SK-N-SH (cell line): Measurements from ENCODE around the gene FAM117B. TPM values are rescaled to one million over a fixed set of nuclear protein-coding genes. Genes with fewer than 3 reads are reported as not detected.
A peak's percentile ranks its signal among the peaks of the same experiment; 100 is the strongest.
"Not testable (repeated sequence)": the region's sequence is repeated elsewhere in the genome, so short reads cannot be mapped to it uniquely, and the experiment has no call there.

ENCODE experiments used
- CTCF ChIA-PET: fragments of 300-600, 350-600 bp; formaldehyde crosslinking; extraction: SDS; loops from one replicate; lab custom pipeline; 2021; lab: Yijun Ruan, JAX
- POLR2A ChIA-PET: fragments of 350-600 bp; sonication (Branson Sonifier 250); formaldehyde crosslinking; extraction: SDS; loops from one replicate; lab custom pipeline; 2020; ENCODE audit warnings: antibody characterized with exemption, inconsistent platforms; lab: Yijun Ruan, JAX
- DNase-seq: peaks from one replicate; pipeline ENCODE4 v3.0.0; 2012
- H2AFZ ChIP-seq: fragments of 200-600 bp; sonication (generic); 2 replicates; pipeline ENCODE4 v1.8.1; 2016; ENCODE audit warnings: antibody characterized with exemption, mild to moderate bottlenecking, low read depth
- H3F3A ChIP-seq: fragments of 200-600 bp; sonication (generic); replicated peaks from 2 replicates; pipeline ENCODE3; 2016; ENCODE audit warnings: antibody characterized with exemption, mild to moderate bottlenecking; ENCODE audit not compliant: insufficient read depth
- H3K27ac ChIP-seq, 2 experiments: fragments of 200-500 bp in 1 of 2; fragments of 200-600 bp in 1 of 2; sonication (Bioruptor generic) in 1 of 2; sonication (generic), shearing (Covaris generic) in 1 of 2; 2 replicates each; pipeline versions ENCODE4 v1.5.1 to v1.6.1; 2014 to 2016; ENCODE audit warnings: low read depth in 2 of 2, inconsistent platforms in 1 of 2, low read length in 1 of 2, mild to moderate bottlenecking in 1 of 2, mixed read lengths in 1 of 2
- H3K27me3 ChIP-seq: fragments of 200-600 bp; sonication (generic), shearing (Covaris generic); 2 replicates; pipeline ENCODE4 v1.6.1; 2016; ENCODE audit warnings: mixed run types; ENCODE audit not compliant: insufficient read depth
- H3K36me3 ChIP-seq, 2 experiments: fragments of 200-500 bp in 1 of 2; fragments of 200-600 bp in 1 of 2; sonication (Bioruptor generic) in 1 of 2; sonication (generic) in 1 of 2; replicated peaks in 1 of 2; 2 replicates each; pipeline versions ENCODE3 to v1.5.1; 2014 to 2016; ENCODE audit warnings: low read length in 1 of 2, mild to moderate bottlenecking in 1 of 2; ENCODE audit not compliant: insufficient read depth in 2 of 2, control insufficient read depth in 1 of 2
- H3K4me1 ChIP-seq, 2 experiments: fragments of 200-500 bp in 1 of 2; fragments of 200-600 bp in 1 of 2; sonication (Bioruptor generic) in 1 of 2; sonication (generic), shearing (Covaris generic) in 1 of 2; 2 replicates each; pipeline versions ENCODE4 v1.5.1 to v1.6.1; 2014 to 2016; ENCODE audit warnings: low read depth in 1 of 2, low read length in 1 of 2, mixed run types in 1 of 2; ENCODE audit not compliant: insufficient read depth in 2 of 2, control insufficient read depth in 1 of 2
- H3K4me2 ChIP-seq: fragments of 200-600 bp; sonication (generic), shearing (Covaris generic); 2 replicates; pipeline ENCODE4 v1.6.1; 2017; ENCODE audit warnings: mixed run types
- H3K4me3 ChIP-seq, 2 experiments: fragments of 200-500 bp in 1 of 2; fragments of 200-600 bp in 1 of 2; sonication (Bioruptor generic) in 1 of 2; sonication (generic), shearing (Covaris generic) in 1 of 2; 2 replicates each; pipeline versions ENCODE4 v1.5.1 to v1.8.1; 2014 to 2016; ENCODE audit warnings: low read depth in 2 of 2, inconsistent platforms in 1 of 2, low read length in 1 of 2, mild to moderate bottlenecking in 1 of 2, mixed read lengths in 1 of 2, moderate library complexity in 1 of 2
- H3K79me2 ChIP-seq: fragments of 200-600 bp; sonication (generic); 2 replicates; pipeline ENCODE4 v1.8.1; 2017; ENCODE audit warnings: mild to moderate bottlenecking; ENCODE audit not compliant: insufficient read depth
- H3K9ac ChIP-seq: fragments of 200-600 bp; sonication (generic); 2 replicates; pipeline ENCODE4 v1.6.1; 2017; ENCODE audit warnings: mixed run types
- H3K9me2 ChIP-seq: fragments of 200-600 bp; sonication (generic); 2 replicates; pipeline ENCODE4 v1.6.1; 2017; ENCODE audit warnings: mixed run types
- H3K9me3 ChIP-seq: fragments of 200-600 bp; sonication (generic); 2 replicates; pipeline ENCODE4 v1.6.1; 2017; ENCODE audit warnings: mixed run types, mild to moderate bottlenecking, moderate library complexity
- H4K20me1 ChIP-seq: fragments of 200-600 bp; sonication (generic); 2 replicates; pipeline ENCODE4 v1.6.1; 2017; ENCODE audit warnings: mild to moderate bottlenecking, mixed run types; ENCODE audit not compliant: insufficient read depth
- CHD2 ChIP-seq: fragments of 150-350 bp; IDR thresholded peaks from 2 replicates; pipeline ENCODE4 v1.6.1; 2018; ENCODE audit warnings: low read length; ENCODE audit not compliant: partially characterized antibody
- ELF1 ChIP-seq: IDR thresholded peaks from 2 replicates; pipeline ENCODE4 v1.4.0; 2012
- EP300 ChIP-seq, 2 experiments: IDR thresholded peaks; 2 replicates each; pipeline versions ENCODE4 v1.4.0 to v1.6.1; 2012; ENCODE audit warnings: borderline replicate concordance in 1 of 2, low read depth in 1 of 2, low read length in 1 of 2
- EZH2phosphoT487 ChIP-seq: fragments of 200-600 bp; sonication (generic); IDR thresholded peaks from 2 replicates; pipeline ENCODE4 v1.6.1; 2017; ENCODE audit warnings: low read depth, mixed run types, mild to moderate bottlenecking, antibody characterized with exemption, moderate library complexity, borderline replicate concordance
- FOSL2 ChIP-seq: IDR thresholded peaks from 2 replicates; pipeline ENCODE4 v1.4.0; 2012; ENCODE audit warnings: low read depth, mild to moderate bottlenecking, moderate library complexity, borderline replicate concordance
- JUND ChIP-seq: IDR thresholded peaks from 2 replicates; pipeline ENCODE4 v1.4.0; 2012
- MEF2A ChIP-seq: IDR thresholded peaks from 2 replicates; pipeline ENCODE4 v1.4.0; 2012; ENCODE audit warnings: low read depth, borderline replicate concordance
- NFIC ChIP-seq: IDR thresholded peaks from 2 replicates; pipeline ENCODE4 v1.4.0; 2012; ENCODE audit warnings: borderline replicate concordance
- NRF1 ChIP-seq: IDR thresholded peaks from 2 replicates; pipeline ENCODE4 v1.6.1; 2012; ENCODE audit warnings: low read depth, mild to moderate bottlenecking, low read length
- POLR2AphosphoS5 ChIP-seq: IDR thresholded peaks from 2 replicates; pipeline ENCODE4 v1.6.1; 2012; ENCODE audit warnings: low read depth, low read length
- RAD21 ChIP-seq: IDR thresholded peaks from 2 replicates; pipeline ENCODE4 v1.6.1; 2012; ENCODE audit warnings: mild to moderate bottlenecking, low read length
- RCOR1 ChIP-seq: fragments of 150-350 bp; IDR thresholded peaks from 2 replicates; pipeline ENCODE4 v1.6.1; 2017; ENCODE audit warnings: antibody characterized with exemption, low read length
- RFX5 ChIP-seq: IDR thresholded peaks from 2 replicates; pipeline ENCODE4 v1.6.1; 2012; ENCODE audit warnings: mild to moderate bottlenecking, improper control_type of control experiment, low read length
- RXRA ChIP-seq: IDR thresholded peaks from 2 replicates; pipeline ENCODE4 v1.4.0; 2012; ENCODE audit warnings: low read depth, mild to moderate bottlenecking, borderline replicate concordance
- SMC3 ChIP-seq: IDR thresholded peaks from 2 replicates; pipeline ENCODE4 v1.6.1; 2012; ENCODE audit warnings: low read depth, low read length, improper control_type of control experiment
- TEAD4 ChIP-seq: IDR thresholded peaks from 2 replicates; pipeline ENCODE4 v1.4.0; 2012; ENCODE audit warnings: mild to moderate bottlenecking, borderline replicate concordance; ENCODE audit not compliant: insufficient read depth
- WGBS: methylation state at CpG from one replicate; pipeline ENCODE4 v1.1.6; 2017; ENCODE audit warnings: low lambda C conversion rate; 5-methylcytosine and 5-hydroxymethylcytosine counted together
- polyA plus RNA-seq, 3 experiments: library from polyadenylated mRNA; depleted of rRNA; stranded (reverse); fragments of >200 nt; gene quantifications; 2 replicates each; pipeline ENCODE4 v1.2.3, GENCODE V29; 2012
- TF ChIP-seq, protein P1 (sequence below): IDR thresholded peaks from 2 replicates; pipeline ENCODE4 v1.4.0; 2012; ENCODE audit warnings: low read depth, borderline replicate concordance
- TF ChIP-seq, protein P2 (sequence below): fragments of 200-600 bp; sonication (generic); IDR thresholded peaks from 2 replicates; pipeline ENCODE4 v1.6.1; 2017; ENCODE audit warnings: antibody characterized with exemption, mild to moderate bottlenecking, moderate library complexity

The FAM117B gene
- polyA plus RNA-seq, 1 of the 3 experiments (the other 2 are of a cell fraction), result 0.90 TPM

DNA sequence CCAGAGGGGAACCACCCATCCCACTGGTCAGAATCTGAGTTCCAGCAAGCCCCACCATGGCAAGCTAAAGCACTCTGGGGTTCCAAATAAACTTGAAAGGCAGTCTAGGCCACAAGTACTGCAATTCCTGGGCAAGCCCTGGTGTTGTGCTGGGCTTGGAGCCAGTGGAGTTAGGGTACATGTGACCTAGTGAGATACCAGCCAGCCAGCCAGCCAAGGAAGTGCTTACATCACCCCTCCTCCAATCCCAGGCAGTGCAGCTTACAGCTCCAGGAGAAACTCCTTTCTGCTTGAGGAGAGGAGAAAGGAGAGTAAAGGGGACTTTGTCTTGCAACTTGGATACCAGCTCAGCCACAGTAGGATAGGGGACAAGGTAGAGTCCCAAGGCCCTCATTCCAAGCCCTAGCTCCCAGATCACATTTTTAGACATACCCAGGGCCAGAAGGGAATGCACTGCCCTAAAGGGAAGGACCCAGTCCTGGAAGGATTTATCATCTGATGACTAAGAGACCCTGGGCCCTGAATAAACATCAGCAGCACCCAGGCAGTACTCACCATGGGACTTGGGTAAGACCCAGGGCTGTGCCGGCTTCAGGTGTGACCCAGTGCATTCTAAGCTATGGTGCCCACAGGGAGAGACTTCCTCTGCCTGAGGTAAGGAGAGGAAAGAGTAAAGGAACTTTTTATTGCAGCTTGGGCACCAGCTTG is 172.8 kb downstream of the FAM117B start:
- H3K9me2 ChIP-seq, POLR2A ChIA-PET, H3K36me3 ChIP-seq, CTCF ChIA-PET, H3K4me3 ChIP-seq, H3K4me1 ChIP-seq, H4K20me1 ChIP-seq, H3F3A ChIP-seq, H3K9me3 ChIP-seq, H3K27me3 ChIP-seq, H3K79me2 ChIP-seq, DNase-seq, H3K9ac ChIP-seq: not testable (repeated sequence)
- Histone ChIP-seq H3K27ac (peak overlapping the region in 1 of 2 experiments; percentile 48; a peak in 2 of 4 replicates), H2AFZ (peak overlapping the region; percentile 61), H3K4me2 (0 out of 2 replicates have a peak overlapping the region, but pooled peaks have one; percentile 27)
- TF ChIP-seq, protein P1, sequence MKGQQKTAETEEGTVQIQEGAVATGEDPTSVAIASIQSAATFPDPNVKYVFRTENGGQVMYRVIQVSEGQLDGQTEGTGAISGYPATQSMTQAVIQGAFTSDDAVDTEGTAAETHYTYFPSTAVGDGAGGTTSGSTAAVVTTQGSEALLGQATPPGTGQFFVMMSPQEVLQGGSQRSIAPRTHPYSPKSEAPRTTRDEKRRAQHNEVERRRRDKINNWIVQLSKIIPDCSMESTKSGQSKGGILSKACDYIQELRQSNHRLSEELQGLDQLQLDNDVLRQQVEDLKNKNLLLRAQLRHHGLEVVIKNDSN, result peak; percentile 36; the same call in 1 of the 2 replicates
- 60% methylated on average over 1 of the region's 1 CpG for WGBS

DNA sequence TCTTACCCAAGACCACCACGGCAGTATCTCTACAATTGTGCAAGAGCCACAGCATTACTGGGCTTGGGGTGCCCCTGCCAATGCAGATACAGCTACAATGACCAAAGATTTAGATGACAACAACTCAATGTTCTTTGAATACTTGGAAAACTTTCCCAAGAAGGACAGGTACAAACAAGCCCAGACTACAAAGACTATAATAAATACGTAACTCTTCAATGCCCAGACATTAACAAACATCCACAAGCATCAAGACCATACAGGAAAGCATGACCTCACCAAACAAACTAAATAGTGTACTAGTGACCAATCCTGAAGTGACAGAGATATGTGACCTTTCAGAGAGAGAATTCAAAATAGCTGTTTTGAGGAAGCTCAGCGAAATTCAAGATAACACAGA is 174.0 kb downstream of the FAM117B start:
- H3K36me3 ChIP-seq, result peaks cover 0 to 10% of the 10 kb centered on the region in 2 experiments
- H2AFZ ChIP-seq, result no peak overlapping the region
- no peak overlapping the region for H3K27ac ChIP-seq
- no peaks in the 10 kb centered on the region for H3F3A ChIP-seq
- no peak for DNase-seq
- H3K4me2 ChIP-seq, result no peak overlapping the region
- no peaks in the 10 kb centered on the region for H3K9me3 ChIP-seq
- ChIA-PET CTCF (no interaction called here), POLR2A (no interaction called here)
- H3K9me2 ChIP-seq, result no peaks in the 10 kb centered on the region
- WGBS, result 92% methylated on average over 3 of the region's 3 CpGs
- no peaks in the 10 kb centered on the region for H3K27me3 ChIP-seq
- no peak overlapping the region for H3K9ac ChIP-seq
- peaks cover 0 to 5% of the 10 kb centered on the region in 2 experiments; a peak in 1 of 4 replicates for H3K4me1 ChIP-seq
- H4K20me1 ChIP-seq, result no peaks in the 10 kb centered on the region
- no peak for TF ChIP-seq POLR2AphosphoS5
- TF ChIP-seq, all 33 proteins: peak for 0
- H3K4me3 ChIP-seq, result no peak overlapping the region
- no peaks in the 10 kb centered on the region for H3K79me2 ChIP-seq

DNA sequence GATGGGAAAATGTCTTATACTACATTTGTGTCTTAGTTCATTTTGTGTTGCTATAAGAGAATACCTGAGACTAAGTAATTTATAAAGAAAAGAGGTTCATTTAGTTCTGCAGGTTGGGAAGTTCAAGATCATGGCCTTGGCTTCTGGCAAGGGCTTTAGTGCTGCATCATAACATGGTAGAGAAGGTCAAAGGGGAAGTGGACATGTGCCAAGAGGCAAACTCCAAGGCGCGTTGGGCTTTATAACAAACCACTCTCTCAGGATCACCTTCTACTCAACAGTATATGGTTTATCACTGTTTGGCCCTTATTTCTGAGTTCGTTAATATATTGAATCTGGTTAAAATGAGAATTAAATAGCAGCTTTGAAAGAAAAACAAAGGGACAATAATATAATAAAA is 178.6 kb downstream of the FAM117B start:
- H3K9me2 ChIP-seq, result no peaks in the 10 kb centered on the region
- no peak overlapping the region for H2AFZ ChIP-seq
- H3K9me3 ChIP-seq, result no peaks in the 10 kb centered on the region
- no peak overlapping the region for H3K27ac ChIP-seq
- WGBS, result 96% methylated on average over 3 of the region's 3 CpGs
- no peak overlapping the region for H3K4me3 ChIP-seq
- ChIA-PET POLR2A (no interaction called here), CTCF (no interaction called here)
- no peaks in the 10 kb centered on the region for H4K20me1 ChIP-seq
- H3K36me3 ChIP-seq, result peaks cover 0 to 18% of the 10 kb centered on the region in 2 experiments
- H3F3A ChIP-seq, result no peaks in the 10 kb centered on the region
- H3K4me1 ChIP-seq, result no peaks in the 10 kb centered on the region
- DNase-seq, result no peak
- no peaks in the 10 kb centered on the region for H3K27me3 ChIP-seq
- no peak overlapping the region for H3K4me2 ChIP-seq
- no peak for TF ChIP-seq EZH2phosphoT487
- no peak for TF ChIP-seq NFIC
- no peak for TF ChIP-seq MEF2A
- TF ChIP-seq RXRA, result no peak
- no peak for TF ChIP-seq ELF1
- TF ChIP-seq, protein P1, result no peak
- no peak for TF ChIP-seq CHD2
- TF ChIP-seq RCOR1, result no peak
- no peak for TF ChIP-seq NRF1
- TF ChIP-seq TEAD4, result no peak
- TF ChIP-seq RFX5, result no peak
- no peak for TF ChIP-seq FOSL2
- TF ChIP-seq EP300 (IDR thresholded peaks at IDR 0.05; ENCODE audit: borderline replicate concordance in 1 of 2, low read depth in 1 of 2, low read length in 1 of 2), result no peak
- TF ChIP-seq JUND, result no peak
- TF ChIP-seq, protein P2, sequence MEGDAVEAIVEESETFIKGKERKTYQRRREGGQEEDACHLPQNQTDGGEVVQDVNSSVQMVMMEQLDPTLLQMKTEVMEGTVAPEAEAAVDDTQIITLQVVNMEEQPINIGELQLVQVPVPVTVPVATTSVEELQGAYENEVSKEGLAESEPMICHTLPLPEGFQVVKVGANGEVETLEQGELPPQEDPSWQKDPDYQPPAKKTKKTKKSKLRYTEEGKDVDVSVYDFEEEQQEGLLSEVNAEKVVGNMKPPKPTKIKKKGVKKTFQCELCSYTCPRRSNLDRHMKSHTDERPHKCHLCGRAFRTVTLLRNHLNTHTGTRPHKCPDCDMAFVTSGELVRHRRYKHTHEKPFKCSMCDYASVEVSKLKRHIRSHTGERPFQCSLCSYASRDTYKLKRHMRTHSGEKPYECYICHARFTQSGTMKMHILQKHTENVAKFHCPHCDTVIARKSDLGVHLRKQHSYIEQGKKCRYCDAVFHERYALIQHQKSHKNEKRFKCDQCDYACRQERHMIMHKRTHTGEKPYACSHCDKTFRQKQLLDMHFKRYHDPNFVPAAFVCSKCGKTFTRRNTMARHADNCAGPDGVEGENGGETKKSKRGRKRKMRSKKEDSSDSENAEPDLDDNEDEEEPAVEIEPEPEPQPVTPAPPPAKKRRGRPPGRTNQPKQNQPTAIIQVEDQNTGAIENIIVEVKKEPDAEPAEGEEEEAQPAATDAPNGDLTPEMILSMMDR, result no peak
- no peak for TF ChIP-seq RAD21
- no peak for TF ChIP-seq POLR2AphosphoS5
- TF ChIP-seq SMC3, result no peak
- no peaks in the 10 kb centered on the region for H3K79me2 ChIP-seq
- no peak overlapping the region for H3K9ac ChIP-seq
